ENCODE measurements around the gene PLD5. TPM values are rescaled to one million over a fixed set of nuclear protein-coding genes. Genes with fewer than 3 reads are reported as not detected.

The PLD5 gene
- total RNA-seq, 1 experiment from 2014 or later: not detected

GRCh38 chr1:242546441-242546840, 21.9 kb upstream of the PLD5 start:
- Histone ChIP-seq H3K27me3 (ENCODE audit: control insufficient read depth, insufficient read depth, low read length) (no peaks in the 10 kb centered on the region), H3K4me1 (ENCODE audit: control insufficient read depth, insufficient read depth, low read length) (no peaks in the 10 kb centered on the region), H3K9me3 (ENCODE audit: control insufficient read depth, insufficient read depth, low read depth, low read length) (no peaks in the 10 kb centered on the region), H3K27ac (ENCODE audit: low read length) (no peak overlapping the region), H3K36me3 (ENCODE audit: control insufficient read depth, insufficient read depth, low read length) (no peaks in the 10 kb centered on the region), H3K4me3 (ENCODE audit: low read depth in 2 of 2, low read length in 2 of 2) (no peak overlapping the region)
- no TSS peak for BruUV-seq (replicated peaks)
- in situ Hi-C loops (cut with HindIII; ENCODE audit: low pct_unique_long_range_greater_than_20kb, low sequenced_read_pairs) (no loop called here), intact Hi-C loops (cut with micrococcal nuclease; ENCODE audit: unreplicated experiment) (no loop called here)
- TF ChIP-seq REST (IDR thresholded peaks at IDR 0.05; ENCODE audit: insufficient read depth in 1 of 2, low read depth in 2 of 2, low read length in 1 of 2): no peak
- TF ChIP-seq POLR2AphosphoS5 (IDR thresholded peaks at IDR 0.05; ENCODE audit: low read depth, low read length): no peak
- no peak for TF ChIP-seq SIN3A (IDR thresholded peaks at IDR 0.05; ENCODE audit: borderline replicate concordance, insufficient read depth, low read depth, low read length)
- TF ChIP-seq CTCF (IDR thresholded peaks at IDR 0.05): no peak
- no peak for TF ChIP-seq TCF7L2 (IDR thresholded peaks at IDR 0.05; ENCODE audit: low read depth, low read length)
- DNase-seq (ENCODE audit: low read depth, low spot score) (no peak), ATAC-seq (no peak)
- ChIA-PET POLR2A (no interaction called here), CTCF (no interaction called here)

- DNase-seq (ENCODE audit: low read depth, low spot score): no peak
- POLR2A ChIA-PET: no interaction called here
- TF ChIP-seq TCF7L2 (IDR thresholded peaks at IDR 0.05; ENCODE audit: low read depth, low read length): no peak
- no peak for TF ChIP-seq POLR2AphosphoS5 (IDR thresholded peaks at IDR 0.05; ENCODE audit: low read depth, low read length)
- no peak for TF ChIP-seq SIN3A (IDR thresholded peaks at IDR 0.05; ENCODE audit: borderline replicate concordance, insufficient read depth, low read depth, low read length)
- TF ChIP-seq CTCF (IDR thresholded peaks at IDR 0.05): no peak
- no peak for TF ChIP-seq REST (IDR thresholded peaks at IDR 0.05; ENCODE audit: insufficient read depth in 1 of 2, low read depth in 2 of 2, low read length in 1 of 2)
- in situ Hi-C loops (cut with HindIII; ENCODE audit: low pct_unique_long_range_greater_than_20kb, low sequenced_read_pairs) (no loop called here), intact Hi-C loops (cut with micrococcal nuclease; ENCODE audit: unreplicated experiment) (loop anchor here (1.0 kb wide), 1 partner anchor 31 kb away; no protein-coding TSS in a partner anchor)
- Histone ChIP-seq H3K4me1 (ENCODE audit: control insufficient read depth, insufficient read depth, low read length) (no peaks in the 10 kb centered on the region), H3K27me3 (ENCODE audit: control insufficient read depth, insufficient read depth, low read length) (no peaks in the 10 kb centered on the region), H3K9me3 (ENCODE audit: control insufficient read depth, insufficient read depth, low read depth, low read length) (no peaks in the 10 kb centered on the region), H3K36me3 (ENCODE audit: control insufficient read depth, insufficient read depth, low read length) (no peaks in the 10 kb centered on the region), H3K27ac (ENCODE audit: low read length) (no peak overlapping the region), H3K4me3 (ENCODE audit: low read depth in 2 of 2, low read length in 2 of 2) (no peak overlapping the region)
- no TSS peak for BruUV-seq (replicated peaks)
- CTCF ChIA-PET: no interaction called here
- ATAC-seq: no peak
Measured at GRCh38 chr1:242544071-242544470, 19.6 kb upstream of the PLD5 start.

Measured in Panc1 (cell line).